ENCODE data around the gene PPEF1. TPM values are rescaled to one million over a fixed set of nuclear protein-coding genes. Genes with fewer than 3 reads are reported as not detected.

PPEF1 gene
- total RNA-seq, 1 donor from 2014 or later = 0.26 TPM

DNA sequence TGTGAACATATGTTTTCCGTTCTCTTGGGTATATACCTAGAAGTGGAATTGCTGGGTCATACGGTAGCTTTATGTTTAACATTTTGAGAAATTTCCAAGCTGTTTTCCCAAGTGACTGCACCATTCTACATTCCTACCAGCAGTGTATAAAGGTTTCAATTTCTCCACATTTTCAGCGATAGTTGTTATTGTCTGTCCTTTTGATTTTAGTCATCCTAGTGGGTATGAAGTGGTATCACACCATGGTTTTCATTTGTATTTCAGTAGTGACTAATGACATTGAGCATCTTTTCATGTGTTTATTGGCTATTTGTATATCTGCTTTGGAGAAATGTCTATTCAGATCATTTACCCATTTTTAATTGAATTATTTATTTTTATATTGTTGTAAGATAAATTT is 2.4 kb downstream of the PPEF1 start:
- TF ChIP-seq, protein P1, sequence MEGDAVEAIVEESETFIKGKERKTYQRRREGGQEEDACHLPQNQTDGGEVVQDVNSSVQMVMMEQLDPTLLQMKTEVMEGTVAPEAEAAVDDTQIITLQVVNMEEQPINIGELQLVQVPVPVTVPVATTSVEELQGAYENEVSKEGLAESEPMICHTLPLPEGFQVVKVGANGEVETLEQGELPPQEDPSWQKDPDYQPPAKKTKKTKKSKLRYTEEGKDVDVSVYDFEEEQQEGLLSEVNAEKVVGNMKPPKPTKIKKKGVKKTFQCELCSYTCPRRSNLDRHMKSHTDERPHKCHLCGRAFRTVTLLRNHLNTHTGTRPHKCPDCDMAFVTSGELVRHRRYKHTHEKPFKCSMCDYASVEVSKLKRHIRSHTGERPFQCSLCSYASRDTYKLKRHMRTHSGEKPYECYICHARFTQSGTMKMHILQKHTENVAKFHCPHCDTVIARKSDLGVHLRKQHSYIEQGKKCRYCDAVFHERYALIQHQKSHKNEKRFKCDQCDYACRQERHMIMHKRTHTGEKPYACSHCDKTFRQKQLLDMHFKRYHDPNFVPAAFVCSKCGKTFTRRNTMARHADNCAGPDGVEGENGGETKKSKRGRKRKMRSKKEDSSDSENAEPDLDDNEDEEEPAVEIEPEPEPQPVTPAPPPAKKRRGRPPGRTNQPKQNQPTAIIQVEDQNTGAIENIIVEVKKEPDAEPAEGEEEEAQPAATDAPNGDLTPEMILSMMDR (conservative IDR thresholded peaks at IDR 0.05) = peak; percentile 34
- no peaks in the 10 kb centered on the region for H3K27me3 Mint-ChIP-seq (ENCODE audit: low read depth)
- DNase-seq (ENCODE audit: low read depth, low spot score) = no peak
- no peaks in the 10 kb centered on the region for H3K4me1 Mint-ChIP-seq
- no peak overlapping the region for H3K27ac Mint-ChIP-seq (ENCODE audit: unreplicated experiment)
- no peak overlapping the region for H3K4me3 Mint-ChIP-seq
- peaks cover 5% of the 10 kb centered on the region for H3K9me3 Mint-ChIP-seq
- peaks cover 2% of the 10 kb centered on the region for H3K36me3 Mint-ChIP-seq (ENCODE audit: low read depth)

- Mint-ChIP-seq H3K27me3 (ENCODE audit: low read depth) (no peaks in the 10 kb centered on the region), H3K4me1 (no peaks in the 10 kb centered on the region), H3K36me3 (ENCODE audit: low read depth) (no peaks in the 10 kb centered on the region), H3K4me3 (no peak overlapping the region), H3K27ac (ENCODE audit: unreplicated experiment) (no peak overlapping the region), H3K9me3 (peaks cover 6% of the 10 kb centered on the region)
- no peak for DNase-seq (ENCODE audit: low read depth, low spot score)
- TF ChIP-seq, protein P1 (conservative IDR thresholded peaks at IDR 0.05) = no peak
Measured at GRCh38 chrX:18714910-18715309, 7.5 kb downstream of the PPEF1 start.

- no peak for DNase-seq (ENCODE audit: low read depth, low spot score)
- no peaks in the 10 kb centered on the region for H3K27me3 Mint-ChIP-seq (ENCODE audit: low read depth)
- H3K4me1 Mint-ChIP-seq = no peaks in the 10 kb centered on the region
- TF ChIP-seq, protein P1 (conservative IDR thresholded peaks at IDR 0.05) = no peak
- H3K36me3 Mint-ChIP-seq (ENCODE audit: low read depth) = no peaks in the 10 kb centered on the region
- H3K9me3 Mint-ChIP-seq = peaks cover 8% of the 10 kb centered on the region
- H3K4me3 Mint-ChIP-seq = no peak overlapping the region
- H3K27ac Mint-ChIP-seq (ENCODE audit: unreplicated experiment) = no peak overlapping the region
Measured at GRCh38 chrX:18719852-18720251, 12.4 kb downstream of the PPEF1 start.

DNA sequence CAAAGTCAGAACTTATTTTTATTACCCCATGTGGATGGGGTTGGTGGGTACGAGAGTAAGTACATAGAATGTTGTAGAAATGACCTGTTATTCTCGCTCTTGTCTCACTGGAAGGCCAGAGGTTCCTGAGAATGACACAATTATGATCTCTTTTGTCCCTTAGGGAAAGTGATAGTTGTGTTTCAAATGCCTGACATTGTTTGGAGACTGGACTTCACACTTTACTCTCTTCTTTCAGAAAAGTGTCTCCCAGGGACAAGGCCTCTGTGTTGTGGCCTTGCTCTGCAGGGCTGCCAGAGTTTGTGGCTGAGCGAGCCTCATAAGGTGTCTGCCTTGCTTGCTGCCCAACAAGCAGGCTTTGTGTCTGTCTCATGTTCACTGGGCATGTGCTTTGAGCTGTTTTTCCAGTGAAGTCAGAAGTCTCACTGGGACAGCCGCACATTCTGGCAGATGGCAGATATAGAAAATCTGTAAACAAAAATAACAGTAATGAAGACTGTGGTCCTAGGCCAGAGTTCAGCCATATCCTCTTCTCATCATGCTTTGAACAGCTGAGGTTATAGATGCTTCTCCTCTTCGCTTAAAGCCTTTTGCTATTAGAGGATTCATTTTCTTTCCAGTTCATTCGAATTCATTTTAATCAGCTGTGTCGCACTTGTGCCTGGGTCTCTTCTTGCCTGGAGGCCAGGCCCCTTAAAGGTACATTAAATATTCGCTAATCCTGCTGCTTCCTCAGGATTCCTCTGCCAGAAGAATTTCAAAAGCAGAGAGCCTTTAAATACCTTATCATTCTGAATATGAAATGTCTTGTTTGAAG is 14.4 kb downstream of the PPEF1 start:
- Mint-ChIP-seq H3K4me1 (no peaks in the 10 kb centered on the region), H3K27ac (ENCODE audit: unreplicated experiment) (no peak overlapping the region), H3K36me3 (ENCODE audit: low read depth) (no peaks in the 10 kb centered on the region), H3K9me3 (peaks cover 8% of the 10 kb centered on the region), H3K27me3 (ENCODE audit: low read depth) (no peaks in the 10 kb centered on the region), H3K4me3 (no peak overlapping the region)
- no peak for DNase-seq (ENCODE audit: low read depth, low spot score)
- TF ChIP-seq, protein P1 (conservative IDR thresholded peaks at IDR 0.05) = no peak

- no peaks in the 10 kb centered on the region for H3K4me1 Mint-ChIP-seq
- H3K36me3 Mint-ChIP-seq (ENCODE audit: low read depth) = no peaks in the 10 kb centered on the region
- peaks cover 8% of the 10 kb centered on the region for H3K9me3 Mint-ChIP-seq
- no peak for DNase-seq (ENCODE audit: low read depth, low spot score)
- no peak overlapping the region for H3K27ac Mint-ChIP-seq (ENCODE audit: unreplicated experiment)
- TF ChIP-seq, protein P1 (conservative IDR thresholded peaks at IDR 0.05) = no peak
- H3K27me3 Mint-ChIP-seq (ENCODE audit: low read depth) = no peaks in the 10 kb centered on the region
- no peak overlapping the region for H3K4me3 Mint-ChIP-seq
Measured at GRCh38 chrX:18722500-18723071, 15.1 kb downstream of the PPEF1 start.

All from neural crest cell (in vitro differentiated cells).